GM18505 (cell line): ENCODE data around the gene SPAG9.

Source experiments
- ATAC-seq: cut with Tn5 transposase; IDR thresholded peaks from one replicate; pipeline ENCODE4 v1.9.1; 2021; ENCODE audit not compliant: unreplicated experiment
- POLR2A ChIP-seq: IDR thresholded peaks from 4 replicates; pipeline ENCODE4 v1.6.1; 2011; ENCODE audit warnings: borderline replicate concordance; ENCODE audit not compliant: insufficient read depth, insufficient read length; ENCODE audit errors: extremely low read depth

The SPAG9 gene

GRCh38 chr17:50939795-50940684 lies 180.6 kb downstream of the SPAG9 start:
- ATAC-seq = no peak
- TF ChIP-seq POLR2A = no peak

GRCh38 chr17:50939542-50939794 lies 181.2 kb downstream of the SPAG9 start:
- ATAC-seq = no peak
- no peak for TF ChIP-seq POLR2A

GRCh38 chr17:50938821-50939541 lies 181.7 kb downstream of the SPAG9 start:
- no peak for ATAC-seq

GRCh38 chr17:50935996-50936266 lies 184.7 kb downstream of the SPAG9 start:
- TF ChIP-seq POLR2A = no peak
- ATAC-seq = no peak

More at GRCh38 chr17:50938821-50939541, 181.7 kb downstream of the SPAG9 start:
- TF ChIP-seq POLR2A = no peak

- ATAC-seq = no peak
- no peak for TF ChIP-seq POLR2A
Observed at GRCh38 chr17:50935221-50935995, 185.3 kb downstream of the SPAG9 start.

- no peak for TF ChIP-seq POLR2A
- ATAC-seq = no peak
Observed at GRCh38 chr17:50934672-50935220, 185.9 kb downstream of the SPAG9 start.

- no peak for TF ChIP-seq POLR2A
- no peak for ATAC-seq
Observed at GRCh38 chr17:50934161-50934560, 186.5 kb downstream of the SPAG9 start.

GRCh38 chr17:50931144-50931908 lies 189.3 kb downstream of the SPAG9 start:
- peak; percentile 73 for ATAC-seq
- TF ChIP-seq POLR2A = peak; percentile 44

GRCh38 chr17:50928646-50929045 lies 192.0 kb downstream of the SPAG9 start:
- ATAC-seq = no peak
- TF ChIP-seq POLR2A = no peak

- no peak for ATAC-seq
- no peak for TF ChIP-seq POLR2A
Observed at GRCh38 chr17:50927287-50927686, 193.4 kb downstream of the SPAG9 start.

GRCh38 chr17:50926523-50926922 lies 194.1 kb downstream of the SPAG9 start:
- TF ChIP-seq POLR2A = no peak
- ATAC-seq = no peak

- ATAC-seq = no peak
Observed at GRCh38 chr17:50925296-50925891, 195.3 kb downstream of the SPAG9 start.

GRCh38 chr17:50924800-50925199 lies 195.9 kb downstream of the SPAG9 start:
- no peak for TF ChIP-seq POLR2A
- ATAC-seq = no peak

More at GRCh38 chr17:50925296-50925891, 195.3 kb downstream of the SPAG9 start:
- TF ChIP-seq POLR2A = no peak

GRCh38 chr17:50924300-50924699 lies 196.4 kb downstream of the SPAG9 start:
- TF ChIP-seq POLR2A = no peak
- no peak for ATAC-seq
